GM12878 (cell line): Measurements from ENCODE around the gene COL5A1. TPM values are rescaled to one million over a fixed set of nuclear protein-coding genes. Genes with fewer than 3 reads are reported as not detected.
"Not testable (repeated sequence)": the region's sequence is repeated elsewhere in the genome, so short reads cannot be mapped to it uniquely, and the experiment has no call there.

Source experiments
- ATAC-seq: fragments of 200-7000 bp; cut with Tn5 transposase; 3 replicates; pipeline ENCODE4 v1.9.1; 2020; ENCODE audit warnings: mild to moderate bottlenecking, moderate library complexity
- BruUV-seq: library from RNA; stranded (reverse); fragments of 400-500 nt; replicated peaks from 2 replicates; lab custom pipeline; 2021; lab: Mats Ljungman, UMichigan
- CTCF ChIA-PET: fragments of 300-600 bp; sonication (Branson Sonifier 250); formaldehyde crosslinking; extraction: SDS; loops from one replicate; lab custom pipeline; 2021; ENCODE audit warnings: inconsistent platforms; lab: Yijun Ruan, JAX
- POLR2A ChIA-PET: fragments of 350-600 bp; formaldehyde crosslinking; extraction: SDS; loops from one replicate; lab custom pipeline; 2021; ENCODE audit warnings: inconsistent platforms; lab: Charles Lee
- RAD21 ChIA-PET: fragments of 300-600 bp; sonication (Branson Sonifier 250); formaldehyde crosslinking; loops from one replicate; lab custom pipeline; 2023; ENCODE audit warnings: antibody characterized with exemption; ENCODE audit not compliant: unreplicated experiment; lab: Charles Lee
- SMC1A ChIA-PET: fragments of 300-600 bp; sonication (Branson Sonifier 250); formaldehyde crosslinking; loops from one replicate; lab custom pipeline; 2023; ENCODE audit not compliant: unreplicated experiment, uncharacterized antibody; lab: Charles Lee
- DNase-seq: peaks from one replicate; pipeline ENCODE4 v3.0.0-alpha.2; 2011; ENCODE audit warnings: low read depth, low spot score
- FAIRE-seq: peaks from 3 replicates; lab custom pipeline; 2011; peaks lifted over from hg19 to GRCh38; lab: Jason Lieb, UNC
- H2AFZ ChIP-seq: 2 replicates; pipeline ENCODE4 v1.6.0; 2011; ENCODE audit warnings: low read depth, low read length, control low read depth; ENCODE audit not compliant: control insufficient read depth
- H3K27ac ChIP-seq: 2 replicates; pipeline ENCODE4 v1.5.1; 2011; ENCODE audit warnings: control low read depth; ENCODE audit not compliant: control insufficient read depth, insufficient read depth
- H3K27me3 ChIP-seq, 2 experiments: replicated peaks in 1 of 2; 2 replicates each; pipeline versions ENCODE4 v1.6.0 to v1.6.1; 2011; ENCODE audit warnings: low read length in 1 of 2; ENCODE audit not compliant: control insufficient read depth in 2 of 2, insufficient read depth in 2 of 2
- H3K36me3 ChIP-seq, 2 experiments: 2 replicates each; pipeline ENCODE4 v1.5.1; 2011; ENCODE audit warnings: low read length in 1 of 2; ENCODE audit not compliant: control insufficient read depth in 2 of 2, insufficient read depth in 2 of 2
- H3K4me1 ChIP-seq: 2 replicates; pipeline ENCODE4 v1.6.1; 2011; ENCODE audit warnings: mild to moderate bottlenecking, low read length, moderate library complexity, mixed read lengths; ENCODE audit not compliant: control insufficient read depth, insufficient read depth
- H3K4me2 ChIP-seq: 2 replicates; pipeline ENCODE4 v1.6.0; 2011; ENCODE audit warnings: control low read depth; ENCODE audit not compliant: control insufficient read depth, insufficient read depth
- H3K4me3 ChIP-seq: fragments of 200-600 bp; sonication (generic); 2 replicates; pipeline ENCODE4 v1.5.1; 2016
- H3K79me2 ChIP-seq: 2 replicates; pipeline ENCODE4 v1.6.0; 2011; ENCODE audit warnings: low read length; ENCODE audit not compliant: control insufficient read depth, insufficient read depth
- H3K9ac ChIP-seq: 2 replicates; pipeline ENCODE4 v1.8.0; 2011; ENCODE audit warnings: low read length, control low read depth, mixed read lengths; ENCODE audit not compliant: control insufficient read depth, insufficient read depth
- H3K9me3 ChIP-seq: replicated peaks from 3 replicates; pipeline ENCODE4 v1.5.1; 2011; ENCODE audit warnings: mild to moderate bottlenecking, low read length; ENCODE audit not compliant: control insufficient read depth, insufficient read depth
- H4K20me1 ChIP-seq: 2 replicates; pipeline ENCODE4 v1.6.0; 2011; ENCODE audit not compliant: control insufficient read depth, insufficient read depth
- BACH1 ChIP-seq: fragments of 450-650 bp; IDR thresholded peaks from 2 replicates; pipeline ENCODE4 v1.6.1; 2017; ENCODE audit warnings: mild to moderate bottlenecking, borderline replicate concordance
- CEBPB ChIP-seq, 2 experiments: fragments of 150-350 bp in 1 of 2; IDR thresholded peaks; 2 replicates each; pipeline ENCODE4 v1.6.1; 2012 to 2014; ENCODE audit warnings: low read depth in 2 of 2, low read length in 2 of 2, borderline replicate concordance in 1 of 2, inconsistent platforms in 1 of 2
- CHD1 ChIP-seq: IDR thresholded peaks from 2 replicates; pipeline ENCODE4 v1.6.1; 2012; ENCODE audit warnings: low read depth, low read length, improper control_type of control experiment
- CUX1 ChIP-seq: IDR thresholded peaks from 2 replicates; pipeline ENCODE4 v1.6.1; 2012; ENCODE audit warnings: improper control_type of control experiment, low read depth, low read length; ENCODE audit not compliant: insufficient replicate concordance
- NR2F1 ChIP-seq: fragments of 450-650 bp; conservative IDR thresholded peaks from 2 replicates; pipeline ENCODE4 v1.6.1; 2017; ENCODE audit warnings: mild to moderate bottlenecking
- PBX3 ChIP-seq: IDR thresholded peaks from 2 replicates; pipeline ENCODE4 v1.6.1; 2011; ENCODE audit warnings: mild to moderate bottlenecking, low read depth, low read length, moderate library complexity; ENCODE audit not compliant: insufficient replicate concordance
- ZNF24 ChIP-seq: fragments of 450-650 bp; IDR thresholded peaks from 2 replicates; pipeline ENCODE4 v1.6.1; 2017; ENCODE audit warnings: antibody characterized with exemption, mild to moderate bottlenecking
- WGBS: methylation state at CpG from one replicate; pipeline ENCODE4 v1.1.6; 2016; ENCODE audit warnings: low lambda C conversion rate; ENCODE audit not compliant: insufficient replicate concordance, insufficient coverage; ENCODE audit errors: missing lambda C conversion rate; 5-methylcytosine and 5-hydroxymethylcytosine counted together
- in situ Hi-C: fragments of 300-500 bp; cut with MboI; formaldehyde crosslinking; loops from 9 replicates; pipeline ENCODE4 v1.14.3; 2018; ENCODE audit warnings: mixed read lengths
- intact Hi-C: fragments of 100-400 bp; cut with micrococcal nuclease; formaldehyde crosslinking; loops from one replicate; pipeline ENCODE4 v1.14.2; 2022; ENCODE audit not compliant: unreplicated experiment
- polyA plus RNA-seq, 11 experiments: library from polyadenylated mRNA; depleted of rRNA in 4 of 11; unstranded in 6 of 11; stranded (reverse) in 5 of 11; fragments of >200 nt; fragmentation: Nextera tagmentation in 4 of 11; fragmentation: Illumina TruSeq in 1 of 11; extraction: Ambion mirVana in 4 of 11; extraction: Trizol in 1 of 11; gene quantifications; 1 replicate in 1 of 11; 2 replicates in 10 of 11; pipeline versions ENCODE4 v1.2.1 to v1.2.3, GENCODE V29; 2011 to 2016; ENCODE audit warnings: inconsistent platforms in 2 of 11, missing spikeins in 2 of 11, low read depth in 1 of 11
- total RNA-seq, 4 experiments: library from RNA; depleted of rRNA in 3 of 4; stranded (reverse); fragments of >200 nt in 3 of 4; fragmentation: Illumina TruSeq in 1 of 4; extraction: Trizol in 1 of 4; gene quantifications; 2 replicates each; pipeline versions ENCODE4 v1.2.1 to v1.2.3, GENCODE V29; 2013 to 2021

The COL5A1 gene
- total and polyA plus RNA-seq, 10 of the 15 experiments (the other 5 are each of a cell fraction or from before 2014, with no cell fraction given) = under 0.01 to 0.15 (median 0.13) TPM; not detected in 4

GRCh38 chr9:134684375-134684723, 42.7 kb downstream of the COL5A1 start (continued):
- TF ChIP-seq PBX3 = no peak
- TF ChIP-seq, all 136 proteins: peak for 0

- FAIRE-seq, SMC1A ChIA-PET: not testable (repeated sequence)
Measured at GRCh38 chr9:134684941-134685340, 43.3 kb downstream of the COL5A1 start.

GRCh38 chr9:134685784-134686183, 44.2 kb downstream of the COL5A1 start:
- ChIA-PET SMC1A (no interaction called here), POLR2A (no interaction called here), CTCF (interaction anchor here (0.6 kb wide), 1 partner anchor 25 kb away, joined by 3 read pairs; no protein-coding TSS in a partner anchor), RAD21 (no interaction called here)
- no peaks in the 10 kb centered on the region for H4K20me1 ChIP-seq
- intact Hi-C loops (no loop called here), in situ Hi-C loops (no loop called here)
- 16% methylated on average over 3 of the region's 3 CpGs for WGBS
- H3K4me3 ChIP-seq = no peak overlapping the region
- H2AFZ ChIP-seq = no peak overlapping the region
- DNase-seq (no peak), ATAC-seq (no peak), FAIRE-seq (no peak)
- no peaks in the 10 kb centered on the region; the same call in 2 of the 3 replicates for H3K9me3 ChIP-seq
- H3K4me1 ChIP-seq = no peaks in the 10 kb centered on the region
- no peak overlapping the region for H3K27ac ChIP-seq
- H3K27me3 ChIP-seq = no peaks in the 10 kb centered on the region; a peak in 1 of 4 replicates
- BruUV-seq = no TSS peak
- H3K79me2 ChIP-seq = no peaks in the 10 kb centered on the region
- no peaks in the 10 kb centered on the region for H3K36me3 ChIP-seq
- no peak overlapping the region for H3K4me2 ChIP-seq
- H3K9ac ChIP-seq = no peak overlapping the region
- TF ChIP-seq CHD1 (no peak), BACH1 (no peak), CEBPB (IDR thresholded peaks at IDR 0.05; ENCODE audit: borderline replicate concordance in 1 of 2, low read depth in 2 of 2, low read length in 2 of 2) (no peak), NR2F1 (no peak), ZNF24 (no peak), CUX1 (no peak)

More at GRCh38 chr9:134684941-134685340, 43.3 kb downstream of the COL5A1 start:
- ATAC-seq, H3K79me2 ChIP-seq, H2AFZ ChIP-seq, in situ Hi-C loops, H3K27me3 ChIP-seq, DNase-seq, H3K27ac ChIP-seq, H3K4me2 ChIP-seq, CTCF ChIA-PET, POLR2A ChIA-PET, BruUV-seq, H3K4me3 ChIP-seq, RAD21 ChIA-PET, H3K4me1 ChIP-seq, H3K9ac ChIP-seq, H4K20me1 ChIP-seq, H3K36me3 ChIP-seq, H3K9me3 ChIP-seq, intact Hi-C loops: not testable (repeated sequence)
